Gastrocnemius medialis (tissue), 4 donors: Measurements from ENCODE around the gene GPC4. TPM values are rescaled to one million over a fixed set of nuclear protein-coding genes. Genes with fewer than 3 reads are reported as not detected.
A peak's percentile ranks its signal among the peaks of the same experiment; 100 is the strongest.

ENCODE experiments used
- ATAC-seq, 2 donors: fragments of 150-250 bp; one replicate each; pipeline ENCODE4 v1.9.1; 2016
- DNase-seq, 2 donors: peaks; one replicate each; pipeline ENCODE4 v3.0.0-alpha.2; 2019
- H3K27ac ChIP-seq, 4 donors: fragments of 200-600 bp; sonication (generic); 1 replicate in 1 of 4; 2 replicates in 3 of 4; pipeline ENCODE4 v1.5.1; 2016 to 2018; ENCODE audit warnings: mild to moderate bottlenecking in 2 of 4, moderate library complexity in 1 of 4
- H3K27me3 ChIP-seq, 3 donors: fragments of 200-600 bp; sonication (generic) in 2 of 3; 1 replicate in 1 of 3; 2 replicates in 2 of 3; pipeline versions ENCODE4 v1.5.1 to v1.6.0; 2016 to 2019; ENCODE audit warnings: mild to moderate bottlenecking in 1 of 3, moderate library complexity in 1 of 3
- H3K36me3 ChIP-seq, 2 donors: fragments of 200-600 bp; sonication (generic) in 1 of 2; one replicate each; pipeline ENCODE4 v1.5.1; 2017 to 2018
- H3K4me1 ChIP-seq, 2 donors: fragments of 200-600 bp; sonication (generic) in 1 of 2; one replicate each; pipeline ENCODE4 v1.5.1; 2016 to 2017; ENCODE audit warnings: mild to moderate bottlenecking in 2 of 2
- H3K4me3 ChIP-seq, 4 donors: fragments of 200-600 bp; sonication (generic) in 3 of 4; 1 replicate in 1 of 4; 2 replicates in 3 of 4; pipeline ENCODE4 v1.5.1; 2016 to 2019; ENCODE audit warnings: mild to moderate bottlenecking in 2 of 4
- H3K9me3 ChIP-seq, 3 donors: fragments of 200-600 bp; sonication (generic) in 2 of 3; 1 replicate in 1 of 3; 2 replicates in 2 of 3; pipeline ENCODE4 v1.5.1; 2016 to 2019
- POLR2A ChIP-seq, 2 donors: fragments of 450-650 bp; IDR thresholded peaks; one replicate each; pipeline ENCODE4 v1.6.1; 2017; ENCODE audit warnings: antibody characterized with exemption in 2 of 2, mild to moderate bottlenecking in 2 of 2, moderate library complexity in 2 of 2
- in situ Hi-C, 4 donors: fragments of 200-750 bp; cut with MboI; loops; one replicate each; pipeline versions ENCODE4 v1.15.0 to v1.8.0; 2017; ENCODE audit warnings: low sequenced_read_pairs in 4 of 4
- intact Hi-C: fragments of 100-400 bp; cut with DNase I; formaldehyde crosslinking; loops from one replicate; pipeline ENCODE4 v1.15.1; 2023; ENCODE audit warnings: low total_unique reads
- total RNA-seq, 4 donors: library from RNA; depleted of rRNA; stranded (reverse); fragments of >200 nt; gene quantifications; one replicate each; pipeline versions ENCODE4 v1.1.0 to v1.2.3, GENCODE V29; 2016
- TF ChIP-seq, protein P1 (sequence below), 5 experiments: fragments of 450-650 bp in 3 of 5; fragments of 200-600 bp in 2 of 5; sonication (generic) in 2 of 5; IDR thresholded peaks in 4 of 5; conservative IDR thresholded peaks in 1 of 5; 1 replicate in 4 of 5; 2 replicates in 1 of 5; pipeline ENCODE4 v1.5.1; 2016 to 2019; ENCODE audit warnings: antibody characterized with exemption in 5 of 5, mild to moderate bottlenecking in 3 of 5, moderate library complexity in 3 of 5

GPC4 gene
- total RNA-seq, 4 donors from 2014 or later: 3.1 to 14.9 (median 9.6) TPM

DNA sequence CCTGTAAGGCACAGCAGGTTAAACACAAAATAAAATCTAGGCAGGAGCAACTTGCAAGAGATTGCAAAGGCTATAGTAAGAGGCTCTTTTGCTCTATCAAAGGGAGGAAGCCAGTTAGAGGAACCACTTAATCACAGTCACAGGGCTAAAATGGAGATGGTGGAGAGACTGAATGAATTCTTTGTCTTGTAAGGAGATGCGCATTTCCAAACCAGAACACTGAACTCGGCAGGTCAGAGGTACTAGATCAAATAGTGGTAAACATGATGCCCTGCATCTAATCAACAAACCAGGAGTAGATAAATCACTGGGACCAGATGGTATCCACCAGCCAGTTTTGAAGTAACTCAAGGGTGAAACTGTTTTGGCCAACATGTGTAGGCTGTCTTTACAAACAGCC is 55.8 kb downstream of the GPC4 start:
- ATAC-seq (no peak), DNase-seq (no peak)
- no peaks in the 10 kb centered on the region for H3K36me3 ChIP-seq
- no peak overlapping the region for H3K27ac ChIP-seq
- TF ChIP-seq POLR2A (IDR thresholded peaks at IDR 0.05): no peak
- TF ChIP-seq, protein P1, sequence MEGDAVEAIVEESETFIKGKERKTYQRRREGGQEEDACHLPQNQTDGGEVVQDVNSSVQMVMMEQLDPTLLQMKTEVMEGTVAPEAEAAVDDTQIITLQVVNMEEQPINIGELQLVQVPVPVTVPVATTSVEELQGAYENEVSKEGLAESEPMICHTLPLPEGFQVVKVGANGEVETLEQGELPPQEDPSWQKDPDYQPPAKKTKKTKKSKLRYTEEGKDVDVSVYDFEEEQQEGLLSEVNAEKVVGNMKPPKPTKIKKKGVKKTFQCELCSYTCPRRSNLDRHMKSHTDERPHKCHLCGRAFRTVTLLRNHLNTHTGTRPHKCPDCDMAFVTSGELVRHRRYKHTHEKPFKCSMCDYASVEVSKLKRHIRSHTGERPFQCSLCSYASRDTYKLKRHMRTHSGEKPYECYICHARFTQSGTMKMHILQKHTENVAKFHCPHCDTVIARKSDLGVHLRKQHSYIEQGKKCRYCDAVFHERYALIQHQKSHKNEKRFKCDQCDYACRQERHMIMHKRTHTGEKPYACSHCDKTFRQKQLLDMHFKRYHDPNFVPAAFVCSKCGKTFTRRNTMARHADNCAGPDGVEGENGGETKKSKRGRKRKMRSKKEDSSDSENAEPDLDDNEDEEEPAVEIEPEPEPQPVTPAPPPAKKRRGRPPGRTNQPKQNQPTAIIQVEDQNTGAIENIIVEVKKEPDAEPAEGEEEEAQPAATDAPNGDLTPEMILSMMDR (IDR thresholded peaks at IDR 0.05 in 4 of 5, conservative IDR thresholded peaks at IDR 0.05 in 1 of 5): no peak
- no peak overlapping the region for H3K4me3 ChIP-seq
- no peaks in the 10 kb centered on the region for H3K4me1 ChIP-seq
- H3K27me3 ChIP-seq: no peaks in the 10 kb centered on the region
- in situ Hi-C loops (no loop called here), intact Hi-C loops (no loop called here)
- no peaks in the 10 kb centered on the region for H3K9me3 ChIP-seq

DNA sequence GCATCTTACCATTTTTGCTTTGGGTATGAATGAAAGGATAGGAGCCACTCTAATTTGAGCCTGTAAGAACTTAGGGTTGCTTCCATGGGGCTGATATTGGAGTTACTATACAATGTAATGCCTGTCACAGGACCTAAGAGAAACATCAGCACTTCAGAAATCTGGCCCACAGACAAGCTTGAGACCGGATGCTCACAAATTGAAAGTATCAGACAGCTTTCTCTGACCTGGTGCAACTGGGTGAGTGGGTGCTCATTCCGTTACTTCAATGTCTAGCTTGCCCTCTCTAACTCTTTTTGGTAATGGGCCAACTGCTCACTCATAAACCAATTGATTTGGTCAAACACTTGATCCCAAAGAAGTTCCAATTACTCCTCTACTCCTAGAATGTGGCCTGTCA is 62.1 kb downstream of the GPC4 start:
- TF ChIP-seq POLR2A (IDR thresholded peaks at IDR 0.05): no peak
- TF ChIP-seq, protein P1 (IDR thresholded peaks at IDR 0.05 in 4 of 5, conservative IDR thresholded peaks at IDR 0.05 in 1 of 5): no peak
- Histone ChIP-seq H3K4me1 (no peaks in the 10 kb centered on the region), H3K27me3 (no peaks in the 10 kb centered on the region), H3K9me3 (no peaks in the 10 kb centered on the region), H3K36me3 (no peaks in the 10 kb centered on the region), H3K27ac (no peak overlapping the region), H3K4me3 (no peak overlapping the region)
- no peak for ATAC-seq
- intact Hi-C loops: no loop called here
- in situ Hi-C loops: no loop called here
- DNase-seq: no peak

DNA sequence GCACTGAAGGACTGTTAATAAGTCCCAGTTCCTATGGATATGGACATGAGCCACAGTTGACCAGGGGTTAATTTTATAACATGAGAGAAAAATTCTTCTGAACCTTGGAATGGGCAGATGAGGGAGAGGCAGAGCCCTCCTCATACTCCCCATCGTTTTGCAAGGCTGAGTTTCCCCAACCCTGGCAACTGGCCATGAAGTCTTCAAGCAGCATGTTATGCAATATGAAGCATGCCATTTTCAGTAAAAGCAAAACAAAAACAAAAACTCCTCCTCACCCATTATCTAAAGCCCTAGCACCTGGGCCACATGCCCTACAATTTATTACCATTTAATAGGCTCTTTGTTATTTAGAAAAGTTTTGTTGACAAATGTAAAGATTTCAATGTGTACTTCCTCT is 64.5 kb downstream of the GPC4 start:
- Histone ChIP-seq H3K9me3 (no peaks in the 10 kb centered on the region), H3K27ac (no peak overlapping the region), H3K27me3 (no peaks in the 10 kb centered on the region), H3K36me3 (no peaks in the 10 kb centered on the region), H3K4me1 (no peaks in the 10 kb centered on the region), H3K4me3 (no peak overlapping the region)
- in situ Hi-C loops: no loop called here
- ATAC-seq: no peak
- TF ChIP-seq POLR2A (IDR thresholded peaks at IDR 0.05): no peak
- TF ChIP-seq, protein P1 (IDR thresholded peaks at IDR 0.05 in 4 of 5, conservative IDR thresholded peaks at IDR 0.05 in 1 of 5): no peak
- intact Hi-C loops: no loop called here
- peak; percentile 5 to 28 for DNase-seq

DNA sequence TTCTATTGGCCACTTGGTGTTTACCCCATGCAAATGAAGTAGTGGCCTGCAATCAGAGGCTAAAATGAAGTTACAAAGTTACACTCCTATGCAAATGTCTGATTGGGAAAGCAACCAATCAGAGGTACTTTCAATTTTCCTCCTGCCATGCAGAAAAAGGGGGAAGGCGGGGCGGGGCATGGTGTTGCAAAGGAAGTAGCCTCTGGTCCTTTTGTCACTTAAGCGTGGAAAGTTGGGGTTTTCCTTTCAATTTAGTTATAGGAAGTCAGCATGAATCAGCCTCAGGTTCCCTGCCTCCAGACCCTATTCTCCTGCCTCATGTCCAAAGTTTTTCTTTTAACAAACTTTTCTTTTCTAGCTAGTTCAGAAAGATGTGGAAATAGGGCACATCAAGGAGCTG is 69.3 kb downstream of the GPC4 start:
- intact Hi-C loops (no loop called here), in situ Hi-C loops (loop anchor here in 2 of 4 donors (25.0 kb wide), 1 partner anchor 316 kb away; no protein-coding TSS in a partner anchor)
- TF ChIP-seq POLR2A (IDR thresholded peaks at IDR 0.05): no peak
- TF ChIP-seq, protein P1 (IDR thresholded peaks at IDR 0.05 in 4 of 5, conservative IDR thresholded peaks at IDR 0.05 in 1 of 5): no peak
- ATAC-seq: no peak
- no peak overlapping the region for H3K4me3 ChIP-seq
- no peak for DNase-seq
- no peaks in the 10 kb centered on the region for H3K9me3 ChIP-seq
- no peaks in the 10 kb centered on the region for H3K36me3 ChIP-seq
- no peaks in the 10 kb centered on the region for H3K4me1 ChIP-seq
- no peaks in the 10 kb centered on the region for H3K27me3 ChIP-seq
- no peak overlapping the region for H3K27ac ChIP-seq

DNA sequence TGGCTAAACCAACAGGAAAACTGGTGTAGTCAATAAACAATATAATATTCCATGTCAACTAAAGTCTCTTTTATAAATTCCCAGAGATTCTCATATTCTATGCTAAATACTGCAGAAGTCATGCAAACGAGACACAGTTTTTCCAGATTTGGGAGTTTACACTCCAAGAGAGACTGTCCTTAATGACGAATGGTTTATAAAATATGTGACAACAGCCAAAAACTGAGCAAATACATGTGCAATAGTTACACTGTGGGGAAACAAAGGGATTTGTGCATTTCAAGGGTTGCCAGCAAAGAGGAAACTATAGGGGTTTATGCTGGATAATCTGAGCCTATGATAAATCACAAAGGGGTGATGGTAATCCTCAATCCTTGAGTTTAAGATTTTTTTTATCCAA is 75.7 kb downstream of the GPC4 start:
- TF ChIP-seq POLR2A (IDR thresholded peaks at IDR 0.05): no peak
- TF ChIP-seq, protein P1 (IDR thresholded peaks at IDR 0.05 in 4 of 5, conservative IDR thresholded peaks at IDR 0.05 in 1 of 5): no peak
- no peak for ATAC-seq
- Histone ChIP-seq H3K4me1 (no peaks in the 10 kb centered on the region), H3K27ac (no peak overlapping the region), H3K4me3 (no peak overlapping the region), H3K36me3 (no peaks in the 10 kb centered on the region), H3K27me3 (no peaks in the 10 kb centered on the region), H3K9me3 (no peaks in the 10 kb centered on the region)
- in situ Hi-C loops: loop anchor here in 3 of 4 donors (10.0 to 25.0 kb wide), 2 partner anchors 323 to 335 kb away; no protein-coding TSS in a partner anchor
- intact Hi-C loops: no loop called here
- DNase-seq: no peak
